K562 (cell line): Measurements from ENCODE around the gene CS. TPM values are rescaled to one million over a fixed set of nuclear protein-coding genes. Genes with fewer than 3 reads are reported as not detected.

Source experiments
- ARID1B ChIP-seq: fragments of 450-650 bp; IDR thresholded peaks from 2 replicates; pipeline ENCODE4 v1.6.1; 2016; ENCODE audit warnings: antibody characterized with exemption, mild to moderate bottlenecking, inconsistent platforms
- BRCA1 ChIP-seq, 2 experiments: fragments of 450-650 bp in 1 of 2; sonication (generic) in 1 of 2; formaldehyde crosslinking in 1 of 2; IDR thresholded peaks; 2 replicates each; pipeline versions ENCODE4 v1.5.0 to v1.6.1; 2017 to 2020; ENCODE audit warnings: mild to moderate bottlenecking in 1 of 2, missing genetic modification reagents in 1 of 2
- CEBPG ChIP-seq, 3 experiments: fragments of 200-800 bp in 1 of 3; sonication (Bioruptor generic) in 1 of 3; sonication (generic) in 1 of 3; formaldehyde crosslinking in 1 of 3; IDR thresholded peaks in 2 of 3; conservative IDR thresholded peaks in 1 of 3; 2 replicates each; pipeline versions ENCODE4 v1.6.1 to v1.8.0; 2016 to 2022; ENCODE audit warnings: missing compliant biosample characterization in 2 of 3, missing genetic modification characterization in 2 of 3, mild to moderate bottlenecking in 1 of 3, missing genetic modification reagents in 1 of 3
- ELF2 ChIP-seq: fragments of 250-450 bp; sonication (Bioruptor Pico); IDR thresholded peaks from 2 replicates; pipeline ENCODE4 v1.5.0; 2021; ENCODE audit warnings: mild to moderate bottlenecking
- ETS2 ChIP-seq: IDR thresholded peaks from 2 replicates; pipeline ENCODE4 v1.6.1; 2016; ENCODE audit warnings: borderline replicate concordance, missing genetic modification characterization, mild to moderate bottlenecking, moderate library complexity, missing compliant biosample characterization; ENCODE audit not compliant: poor library complexity, severe bottlenecking
- FOXK2 ChIP-seq, 2 experiments: fragments of 450-650 bp; IDR thresholded peaks in 1 of 2; conservative IDR thresholded peaks in 1 of 2; 2 replicates each; pipeline ENCODE4 v1.6.1; 2016; ENCODE audit warnings: low read depth in 2 of 2, mild to moderate bottlenecking in 1 of 2
- KAT7 ChIP-seq: sonication (generic); formaldehyde crosslinking; IDR thresholded peaks from 2 replicates; pipeline ENCODE4 v1.8.0; 2022; ENCODE audit warnings: missing genetic modification reagents, mild to moderate bottlenecking, borderline replicate concordance
- KLF10 ChIP-seq: fragments of 250-450 bp; sonication (Bioruptor Pico); IDR thresholded peaks from 2 replicates; pipeline ENCODE4 v1.6.1; 2021; ENCODE audit warnings: matching md5 sums
- MAFF ChIP-seq: IDR thresholded peaks from 2 replicates; pipeline ENCODE4 v1.6.1; 2012; ENCODE audit warnings: low read length, improper control_type of control experiment
- NCOA4 ChIP-seq: fragments of 450-650 bp; IDR thresholded peaks from 2 replicates; pipeline ENCODE4 v1.6.1; 2018; ENCODE audit warnings: mild to moderate bottlenecking; ENCODE audit not compliant: partially characterized antibody
- OTX1 ChIP-seq: fragments of 450-650 bp; formaldehyde crosslinking; IDR thresholded peaks from 2 replicates; pipeline ENCODE4 v1.4.0; 2022; ENCODE audit warnings: mild to moderate bottlenecking
- SLC30A9 ChIP-seq: fragments of 250-450 bp; sonication (Bioruptor Pico); IDR thresholded peaks from 2 replicates; pipeline ENCODE4 v1.8.0; 2022; ENCODE audit warnings: mild to moderate bottlenecking, moderate library complexity
- SREBF2 ChIP-seq: sonication (generic); formaldehyde crosslinking; IDR thresholded peaks from 2 replicates; pipeline ENCODE4 v1.4.0; 2020; ENCODE audit warnings: mild to moderate bottlenecking, missing genetic modification reagents
- TCFL5 ChIP-seq: fragments of 250-450 bp; sonication (Bioruptor Pico); conservative IDR thresholded peaks from 2 replicates; pipeline ENCODE4 v1.6.1; 2021; ENCODE audit warnings: mild to moderate bottlenecking, moderate library complexity, matching md5 sums
- ZBTB17 ChIP-seq: fragments of 450-650 bp; formaldehyde crosslinking; IDR thresholded peaks from 2 replicates; pipeline ENCODE4 v1.4.0; 2020; ENCODE audit warnings: mild to moderate bottlenecking
- ZFP36 ChIP-seq: fragments of 150-350 bp; IDR thresholded peaks from 2 replicates; pipeline ENCODE4 v1.6.1; 2018; ENCODE audit warnings: low read length, low read depth; ENCODE audit not compliant: partially characterized antibody
- ZNF280A ChIP-seq: fragments of 450-650 bp; IDR thresholded peaks from 2 replicates; pipeline ENCODE4 v1.6.1; 2018; ENCODE audit warnings: mild to moderate bottlenecking, low read depth; ENCODE audit not compliant: partially characterized antibody
- ZNF398 ChIP-seq: fragments of 250-450 bp; sonication (Bioruptor Pico); IDR thresholded peaks from 2 replicates; pipeline ENCODE4 v1.8.0; 2021; ENCODE audit warnings: moderate library complexity, mild to moderate bottlenecking, inconsistent platforms
- polyA plus RNA-seq, 8 experiments: library from polyadenylated mRNA; depleted of rRNA in 4 of 8; stranded (reverse) in 5 of 8; unstranded in 3 of 8; fragments of >200 nt; fragmentation: Nextera tagmentation in 2 of 8; fragmentation: Illumina TruSeq in 1 of 8; extraction: Ambion mirVana in 2 of 8; extraction: Trizol in 1 of 8; gene quantifications; 2 replicates each; pipeline versions ENCODE4 v1.2.1 to v1.2.3, GENCODE V29; 2011 to 2014; ENCODE audit warnings: inconsistent platforms in 1 of 8, missing spikeins in 1 of 8
- total RNA-seq, 7 experiments: library from RNA; depleted of rRNA in 6 of 7; stranded (reverse); fragments of >200 nt in 6 of 7; fragmentation: Illumina TruSeq in 2 of 7; extraction: Trizol in 2 of 7; gene quantifications; 2 replicates each; pipeline versions ENCODE4 v1.2.1 to v1.2.3, GENCODE V29; 2011 to 2021; ENCODE audit warnings: low replicate concordance in 1 of 7
- TF ChIP-seq, protein P1 (sequence below): IDR thresholded peaks from 2 replicates; pipeline ENCODE4 v1.6.1; 2014; ENCODE audit warnings: antibody characterized with exemption

Gene CS
- total and polyA plus RNA-seq, 9 of the 15 experiments (the other 6 are each of a cell fraction or from before 2014, with no cell fraction given): 99.9 to 390 (median 149) TPM

DNA sequence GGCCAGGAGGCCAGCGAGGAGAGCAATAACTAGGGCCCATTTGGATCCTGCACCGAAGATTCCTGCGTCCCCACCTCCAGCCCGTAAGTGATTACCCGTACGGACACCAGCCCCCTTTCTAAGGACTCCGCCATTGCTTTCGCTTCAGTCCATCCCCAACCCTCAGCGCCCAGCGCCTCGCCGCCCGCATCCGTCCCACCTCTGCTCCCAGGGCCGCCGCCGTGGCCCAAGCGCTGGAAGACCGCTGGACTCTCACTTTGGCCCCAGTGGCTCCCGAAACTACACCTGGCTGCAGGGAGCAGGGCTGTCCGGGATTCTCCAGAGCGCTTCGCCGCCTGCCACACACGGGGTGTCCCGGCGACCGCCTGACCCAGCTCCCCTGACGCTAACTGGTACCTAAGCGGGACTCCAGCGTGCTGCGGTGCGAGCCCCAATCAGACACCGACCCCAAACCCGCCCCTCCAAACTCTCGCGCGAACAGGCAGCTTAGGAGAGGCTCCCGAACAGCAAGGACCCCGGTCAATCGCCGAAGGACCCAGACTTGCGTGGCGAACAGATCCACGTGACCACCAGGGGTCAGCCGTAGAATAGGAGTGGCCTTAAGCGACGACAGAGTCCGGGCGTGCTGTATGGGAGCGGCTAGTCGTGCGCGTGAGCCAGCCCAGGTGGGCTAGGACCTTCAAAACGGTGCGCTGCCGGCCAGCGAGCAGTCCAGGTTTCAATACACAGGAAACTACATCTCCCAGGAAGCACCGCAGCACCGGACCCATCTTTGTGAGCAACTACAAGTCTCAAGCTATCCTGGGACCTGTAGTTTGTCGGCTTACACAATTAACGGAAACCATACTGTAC, 15.7 kb upstream of the CS start, which contains the start of gene CNPY2 (continued):
- TF ChIP-seq KAT7 (CRISPR knock-in tag): no peak
- no peak for TF ChIP-seq SLC30A9 (CRISPR knock-in tag)
- peak; percentile 33; the same call in 1 of the 2 replicates for TF ChIP-seq ZBTB17 (CRISPR knock-in tag)
- no peak for TF ChIP-seq ZNF398 (CRISPR knock-in tag)
- no peak; the same call in 1 of the 2 replicates for TF ChIP-seq OTX1 (CRISPR knock-in tag)
- no peak for TF ChIP-seq ETS2
- TF ChIP-seq SREBF2 (CRISPR knock-in tag): no peak
- TF ChIP-seq TCFL5 (CRISPR knock-in tag): no peak
- TF ChIP-seq KLF10 (CRISPR knock-in tag): no peak
- no peak for TF ChIP-seq ZFP36
- TF ChIP-seq FOXK2 (conservative IDR thresholded peaks at IDR 0.05 in 1 of 2, IDR thresholded peaks at IDR 0.05 in 1 of 2; ENCODE audit: low read depth in 2 of 2): no peak; a peak in 1 of 4 replicates
- no peak for TF ChIP-seq MAFF
- TF ChIP-seq, protein P1, sequence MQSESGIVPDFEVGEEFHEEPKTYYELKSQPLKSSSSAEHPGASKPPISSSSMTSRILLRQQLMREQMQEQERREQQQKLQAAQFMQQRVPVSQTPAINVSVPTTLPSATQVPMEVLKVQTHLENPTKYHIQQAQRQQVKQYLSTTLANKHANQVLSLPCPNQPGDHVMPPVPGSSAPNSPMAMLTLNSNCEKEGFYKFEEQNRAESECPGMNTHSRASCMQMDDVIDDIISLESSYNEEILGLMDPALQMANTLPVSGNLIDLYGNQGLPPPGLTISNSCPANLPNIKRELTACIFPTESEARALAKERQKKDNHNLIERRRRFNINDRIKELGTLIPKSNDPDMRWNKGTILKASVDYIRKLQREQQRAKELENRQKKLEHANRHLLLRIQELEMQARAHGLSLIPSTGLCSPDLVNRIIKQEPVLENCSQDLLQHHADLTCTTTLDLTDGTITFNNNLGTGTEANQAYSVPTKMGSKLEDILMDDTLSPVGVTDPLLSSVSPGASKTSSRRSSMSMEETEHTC: peak; percentile 72; the same call in 1 of the 2 replicates
- TF ChIP-seq ELF2 (CRISPR knock-in tag): no peak
- no peak for TF ChIP-seq ZNF280A
- TF ChIP-seq ARID1B: peak; percentile 26; the same call in 1 of the 2 replicates
- TF ChIP-seq BRCA1 (IDR thresholded peaks at IDR 0.05): no peak
- TF ChIP-seq BRCA1 (CRISPR knock-in tag; IDR thresholded peaks at IDR 0.05): no peak
- TF ChIP-seq CEBPG (CRISPR knock-in tag; IDR thresholded peaks at IDR 0.05): peak; percentile 45; the same call in 1 of the 2 replicates
- no peak for TF ChIP-seq CEBPG (tag; conservative IDR thresholded peaks at IDR 0.05 in 1 of 2, IDR thresholded peaks at IDR 0.05 in 1 of 2)
- no peak for TF ChIP-seq NCOA4
